DND-41 (cell line): ENCODE measurements around the gene CEMIP.

ENCODE experiments used
- ATAC-seq: fragments of 200-7000 bp; cut with Tn5 transposase; 3 replicates; pipeline ENCODE4 v1.9.1; 2021; ENCODE audit warnings: low read depth; ENCODE audit not compliant: insufficient read depth
- DNase-seq: peaks from one replicate; pipeline ENCODE4 v3.0.0-alpha.2; 2020
- H2AFZ ChIP-seq: 2 replicates; pipeline ENCODE4 v1.6.0; 2012; ENCODE audit warnings: low read depth, low read length
- H3K27ac ChIP-seq: 2 replicates; pipeline ENCODE4 v1.5.1; 2012; ENCODE audit warnings: low read length, inconsistent platforms
- H3K27me3 ChIP-seq: fragments of 200-600 bp; sonication (generic); 2 replicates; pipeline ENCODE4 v1.6.0; 2012; ENCODE audit warnings: low read length, mild to moderate bottlenecking, inconsistent platforms; ENCODE audit not compliant: insufficient read depth, poor library complexity
- H3K36me3 ChIP-seq: 2 replicates; pipeline ENCODE4 v1.5.1; 2012; ENCODE audit warnings: low read length, inconsistent platforms; ENCODE audit not compliant: insufficient read depth
- H3K4me1 ChIP-seq: 2 replicates; pipeline ENCODE4 v1.5.1; 2012; ENCODE audit warnings: mild to moderate bottlenecking, low read length; ENCODE audit not compliant: insufficient read depth
- H3K4me2 ChIP-seq: 2 replicates; pipeline ENCODE4 v1.6.0; 2012; ENCODE audit warnings: mild to moderate bottlenecking, moderate library complexity, low read length, inconsistent platforms; ENCODE audit not compliant: insufficient read depth
- H3K4me3 ChIP-seq, 2 experiments: fragments of 200-600 bp in 1 of 2; shearing (Covaris generic) in 1 of 2; 2 replicates each; pipeline ENCODE4 v1.5.1; 2012 to 2016; ENCODE audit warnings: inconsistent platforms in 2 of 2, low read length in 2 of 2, mild to moderate bottlenecking in 2 of 2, low read depth in 1 of 2, moderate library complexity in 1 of 2
- H3K79me2 ChIP-seq: 2 replicates; pipeline ENCODE4 v1.6.0; 2012; ENCODE audit warnings: low read length, inconsistent platforms; ENCODE audit not compliant: insufficient read depth
- H3K9ac ChIP-seq: 2 replicates; pipeline ENCODE4 v1.6.0; 2012; ENCODE audit warnings: low read depth, mild to moderate bottlenecking, inconsistent platforms, low read length, moderate library complexity
- H3K9me3 ChIP-seq: 2 replicates; pipeline ENCODE4 v1.5.1; 2012; ENCODE audit warnings: low read length, moderate library complexity, mild to moderate bottlenecking, inconsistent platforms; ENCODE audit not compliant: insufficient read depth, severe bottlenecking
- H4K20me1 ChIP-seq: 2 replicates; pipeline ENCODE4 v1.6.0; 2012; ENCODE audit warnings: low read length; ENCODE audit not compliant: insufficient read depth
- EZH2 ChIP-seq: IDR thresholded peaks from 3 replicates; pipeline ENCODE4 v1.6.1; 2012; ENCODE audit warnings: borderline replicate concordance, low read depth, mild to moderate bottlenecking, moderate library complexity, low read length, inconsistent platforms; ENCODE audit not compliant: severe bottlenecking
- TF ChIP-seq, protein P1 (sequence below): IDR thresholded peaks from 2 replicates; pipeline ENCODE4 v1.5.1; 2012; ENCODE audit warnings: borderline replicate concordance, low read length, moderate library complexity, mild to moderate bottlenecking; ENCODE audit not compliant: poor library complexity, severe bottlenecking; ENCODE audit errors: extremely low read depth

Gene CEMIP

DNA sequence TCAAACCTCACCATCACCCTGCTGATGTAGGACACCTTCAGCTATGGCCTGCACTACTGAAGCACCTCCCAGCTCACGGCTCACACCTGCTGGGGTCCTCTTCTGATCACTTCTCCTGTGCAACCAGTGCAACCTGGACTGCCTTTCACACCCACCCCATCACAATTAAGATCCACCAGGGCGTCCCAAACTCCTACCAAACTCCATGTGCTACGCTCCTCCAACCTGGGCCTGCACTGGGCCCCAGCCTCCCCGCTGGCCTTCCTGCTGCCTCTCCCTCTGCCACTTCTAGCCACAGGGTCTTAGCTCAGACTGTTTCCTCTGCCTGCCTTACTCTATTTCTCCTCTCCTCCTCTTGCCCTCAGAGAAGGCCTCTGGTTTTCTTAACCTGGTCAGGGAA is 197.7 kb downstream of the CEMIP start:
- DNase-seq (no peak), ATAC-seq (no peak)
- Histone ChIP-seq H3K79me2 (peaks cover 17% of the 10 kb centered on the region; the same call in 1 of the 2 replicates), H3K9me3 (no peaks in the 10 kb centered on the region), H2AFZ (no peak overlapping the region), H4K20me1 (peaks cover 27% of the 10 kb centered on the region; the same call in 1 of the 2 replicates), H3K4me3 (no peak overlapping the region), H3K4me1 (no peaks in the 10 kb centered on the region), H3K36me3 (peaks cover 46% of the 10 kb centered on the region), H3K4me2 (no peak overlapping the region), H3K27ac (no peak overlapping the region), H3K9ac (no peak overlapping the region), H3K27me3 (no peaks in the 10 kb centered on the region)
- TF ChIP-seq EZH2: no peak
- TF ChIP-seq, protein P1, sequence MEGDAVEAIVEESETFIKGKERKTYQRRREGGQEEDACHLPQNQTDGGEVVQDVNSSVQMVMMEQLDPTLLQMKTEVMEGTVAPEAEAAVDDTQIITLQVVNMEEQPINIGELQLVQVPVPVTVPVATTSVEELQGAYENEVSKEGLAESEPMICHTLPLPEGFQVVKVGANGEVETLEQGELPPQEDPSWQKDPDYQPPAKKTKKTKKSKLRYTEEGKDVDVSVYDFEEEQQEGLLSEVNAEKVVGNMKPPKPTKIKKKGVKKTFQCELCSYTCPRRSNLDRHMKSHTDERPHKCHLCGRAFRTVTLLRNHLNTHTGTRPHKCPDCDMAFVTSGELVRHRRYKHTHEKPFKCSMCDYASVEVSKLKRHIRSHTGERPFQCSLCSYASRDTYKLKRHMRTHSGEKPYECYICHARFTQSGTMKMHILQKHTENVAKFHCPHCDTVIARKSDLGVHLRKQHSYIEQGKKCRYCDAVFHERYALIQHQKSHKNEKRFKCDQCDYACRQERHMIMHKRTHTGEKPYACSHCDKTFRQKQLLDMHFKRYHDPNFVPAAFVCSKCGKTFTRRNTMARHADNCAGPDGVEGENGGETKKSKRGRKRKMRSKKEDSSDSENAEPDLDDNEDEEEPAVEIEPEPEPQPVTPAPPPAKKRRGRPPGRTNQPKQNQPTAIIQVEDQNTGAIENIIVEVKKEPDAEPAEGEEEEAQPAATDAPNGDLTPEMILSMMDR: no peak

DNA sequence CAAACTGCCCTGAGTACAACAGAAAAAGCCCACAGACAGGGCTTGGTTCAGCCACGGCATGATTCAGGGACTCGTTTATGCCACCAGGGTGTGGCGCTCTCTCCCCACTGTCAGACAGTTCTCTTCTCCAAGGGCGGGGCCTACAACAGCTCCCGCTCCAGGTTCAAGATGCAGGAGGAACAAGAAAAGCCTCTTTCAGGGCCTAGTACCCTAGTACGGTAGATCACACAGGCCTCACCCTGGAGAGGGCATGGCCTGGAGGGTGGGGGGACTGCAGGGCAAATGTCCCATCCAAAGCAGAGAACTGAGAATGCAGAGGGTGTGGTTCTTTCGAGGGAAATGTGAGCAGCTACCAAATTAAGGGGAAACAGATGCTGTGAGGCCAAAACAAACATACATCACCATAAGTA is 198.5 kb downstream of the CEMIP start:
- TF ChIP-seq, protein P1: peak; percentile 44
- no peak for TF ChIP-seq EZH2
- DNase-seq: peak; percentile 28
- Histone ChIP-seq H3K9ac (no peak overlapping the region), H4K20me1 (peaks cover 24% of the 10 kb centered on the region; the same call in 1 of the 2 replicates), H3K4me3 (no peak overlapping the region), H3K27me3 (no peaks in the 10 kb centered on the region), H3K36me3 (peaks cover 54% of the 10 kb centered on the region), H3K27ac (no peak overlapping the region), H3K9me3 (no peaks in the 10 kb centered on the region), H3K4me1 (no peaks in the 10 kb centered on the region), H2AFZ (no peak overlapping the region), H3K79me2 (peaks cover 25% of the 10 kb centered on the region), H3K4me2 (no peak overlapping the region)
- 0 out of 3 replicates have a peak, but pooled peaks have one; percentile 52 for ATAC-seq

DNA sequence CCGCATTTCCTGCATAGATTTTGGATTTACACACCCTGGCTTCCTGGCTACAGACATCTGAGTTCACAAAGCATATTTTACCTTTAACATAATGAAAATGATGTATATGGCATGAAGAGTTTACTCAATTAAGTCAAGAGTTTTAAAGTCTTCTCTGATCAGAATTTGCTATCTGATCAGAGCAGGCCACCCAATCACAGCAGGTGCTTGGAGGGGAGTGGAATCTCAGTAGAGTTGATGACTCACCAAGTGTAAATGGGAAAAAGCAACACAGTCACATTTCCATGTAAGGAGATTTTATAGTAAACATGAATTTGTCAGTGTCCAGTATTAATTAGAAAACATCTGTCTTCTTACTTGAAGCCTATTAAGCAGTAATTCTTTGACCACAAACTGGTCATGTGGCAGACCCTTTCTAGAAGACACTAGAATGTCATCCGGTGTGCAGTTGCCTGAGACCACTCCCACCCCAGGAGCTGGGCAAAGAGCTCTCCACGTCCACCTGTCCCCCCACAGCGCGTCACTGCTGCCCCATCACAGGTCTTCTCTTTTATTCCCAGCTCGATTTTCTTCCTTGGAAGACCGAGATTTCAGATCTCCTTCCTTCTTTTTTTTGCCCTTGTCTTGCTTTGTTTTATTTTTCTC is 199.6 kb downstream of the CEMIP start:
- Histone ChIP-seq H3K27ac (no peak overlapping the region), H3K4me1 (no peaks in the 10 kb centered on the region), H3K9ac (no peak overlapping the region), H3K36me3 (peaks cover 56% of the 10 kb centered on the region), H3K4me3 (no peak overlapping the region), H3K4me2 (no peak overlapping the region), H2AFZ (no peak overlapping the region), H3K79me2 (peaks cover 34% of the 10 kb centered on the region), H3K9me3 (no peaks in the 10 kb centered on the region), H4K20me1 (peaks cover 24% of the 10 kb centered on the region; the same call in 1 of the 2 replicates), H3K27me3 (no peaks in the 10 kb centered on the region)
- DNase-seq (no peak), ATAC-seq (no peak)
- TF ChIP-seq, protein P1: no peak
- TF ChIP-seq EZH2: no peak
